ENCODE measurements around the gene SPATA24. TPM values are rescaled to one million over a fixed set of nuclear protein-coding genes. Genes with fewer than 3 reads are reported as not detected.
"Not testable (repeated sequence)": the region's sequence is repeated elsewhere in the genome, so short reads cannot be mapped to it uniquely, and the experiment has no call there.

The SPATA24 gene
- total RNA-seq, 1 donor, result 3.6 TPM

DNA sequence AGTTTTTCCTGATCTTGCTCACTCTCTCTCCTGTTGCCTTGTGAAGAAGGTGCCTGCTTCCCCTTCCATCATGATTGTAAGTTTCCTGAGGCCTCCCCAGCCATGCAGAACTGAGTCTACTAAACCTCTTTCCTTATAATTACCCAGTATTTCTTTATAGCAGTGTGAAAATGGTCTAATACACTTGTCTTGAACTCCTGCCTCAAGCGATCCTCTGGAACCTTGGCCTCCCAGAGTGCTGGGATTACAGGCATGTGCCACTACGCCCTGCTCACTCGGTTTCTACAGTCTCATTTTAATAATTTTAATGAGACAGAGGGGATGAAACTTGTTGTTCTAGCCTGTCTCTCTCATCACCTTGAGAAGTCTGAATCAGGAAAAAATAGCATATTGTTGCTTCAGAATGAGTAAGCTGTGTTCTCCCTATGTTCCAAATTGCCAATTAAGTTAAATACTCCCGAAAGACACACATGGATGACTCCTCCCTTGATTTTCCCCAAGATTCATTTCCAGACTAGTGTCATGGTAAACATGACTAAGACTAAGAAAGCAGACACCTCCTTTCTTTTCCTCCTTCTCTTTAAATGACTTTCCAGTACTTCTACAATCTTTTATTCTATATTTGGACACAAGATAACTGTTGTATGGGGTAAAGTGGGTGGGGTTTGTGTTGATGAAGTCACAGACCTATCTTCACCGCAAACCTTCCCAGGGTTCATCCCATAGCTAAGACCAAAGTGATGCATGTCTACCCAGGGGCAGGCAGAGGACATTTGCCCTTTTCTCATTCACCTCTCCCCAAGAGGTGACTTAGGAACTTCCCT is 43.3 kb upstream of the SPATA24 start:
- Histone ChIP-seq H3K4me2 (ENCODE audit: insufficient read depth, low read length) (peak overlapping the region; percentile 9), H3K27ac (ENCODE audit: low read depth, low read length) (no peak overlapping the region), H3K36me3 (ENCODE audit: insufficient read depth, low read length) (no peaks in the 10 kb centered on the region)

DNA sequence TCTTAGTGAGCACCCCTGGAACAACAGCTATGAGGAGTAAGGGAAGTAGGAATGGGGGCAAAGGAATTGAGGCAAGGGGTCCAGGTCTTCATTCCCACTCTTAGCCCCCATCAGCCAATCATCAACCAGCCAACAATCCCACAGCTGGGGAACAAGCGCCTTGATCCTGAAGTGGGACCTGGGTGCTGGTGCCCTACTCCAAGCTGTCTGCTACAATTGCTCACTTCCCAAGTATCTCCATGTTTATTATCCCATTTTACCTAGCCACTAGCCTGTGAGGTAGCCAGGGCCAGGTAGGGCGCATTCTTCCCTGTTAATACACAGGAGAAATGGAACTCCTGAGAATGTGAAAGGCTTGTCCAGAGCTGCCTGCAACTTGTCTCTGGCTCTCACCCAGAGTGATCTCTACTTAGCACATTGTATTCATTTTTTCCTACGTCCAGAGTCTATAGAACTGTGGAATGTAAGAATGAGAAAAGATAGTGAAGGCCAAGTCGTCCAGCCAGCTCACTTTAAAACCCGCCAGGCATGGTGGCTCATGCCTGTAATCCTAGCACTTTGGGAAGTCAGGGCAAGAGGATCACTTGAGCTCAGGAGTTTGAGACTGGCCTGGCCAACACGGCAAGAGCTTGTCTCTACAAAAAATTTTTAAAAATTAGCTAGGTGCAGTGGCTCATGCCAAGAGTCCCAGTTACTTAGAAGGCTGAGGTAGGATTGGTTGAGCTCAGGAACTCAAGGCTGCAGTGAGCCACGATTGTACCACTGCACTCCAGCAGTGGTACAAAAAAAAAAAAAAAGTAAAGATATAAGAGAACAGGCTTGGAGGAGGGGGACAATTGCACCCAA is 41.7 kb upstream of the SPATA24 start:
- Histone ChIP-seq H3K9me3 (ENCODE audit: low read depth, low read length) (no peaks in the 10 kb centered on the region), H4K20me1 (ENCODE audit: insufficient read depth, low read length) (no peaks in the 10 kb centered on the region), H3K79me2 (ENCODE audit: insufficient read depth, low read length) (no peaks in the 10 kb centered on the region), H3K27me3 (ENCODE audit: insufficient read depth, low read length) (no peaks in the 10 kb centered on the region), H3K4me3 (ENCODE audit: insufficient read depth, low read length) (no peak overlapping the region), H3K36me3 (ENCODE audit: insufficient read depth, low read length) (no peaks in the 10 kb centered on the region), H3K4me2 (ENCODE audit: insufficient read depth, low read length) (no peak overlapping the region), H3K27ac (ENCODE audit: low read depth, low read length) (peak overlapping the region; percentile 31), H3K4me1 (ENCODE audit: insufficient read depth, low read length) (peaks cover 35% of the 10 kb centered on the region), H2AFZ (ENCODE audit: low read length) (no peak overlapping the region)
- DNase-seq (ENCODE audit: insufficient read length, low spot score, missing footprints), result peak; percentile 63
- TF ChIP-seq, protein P1, sequence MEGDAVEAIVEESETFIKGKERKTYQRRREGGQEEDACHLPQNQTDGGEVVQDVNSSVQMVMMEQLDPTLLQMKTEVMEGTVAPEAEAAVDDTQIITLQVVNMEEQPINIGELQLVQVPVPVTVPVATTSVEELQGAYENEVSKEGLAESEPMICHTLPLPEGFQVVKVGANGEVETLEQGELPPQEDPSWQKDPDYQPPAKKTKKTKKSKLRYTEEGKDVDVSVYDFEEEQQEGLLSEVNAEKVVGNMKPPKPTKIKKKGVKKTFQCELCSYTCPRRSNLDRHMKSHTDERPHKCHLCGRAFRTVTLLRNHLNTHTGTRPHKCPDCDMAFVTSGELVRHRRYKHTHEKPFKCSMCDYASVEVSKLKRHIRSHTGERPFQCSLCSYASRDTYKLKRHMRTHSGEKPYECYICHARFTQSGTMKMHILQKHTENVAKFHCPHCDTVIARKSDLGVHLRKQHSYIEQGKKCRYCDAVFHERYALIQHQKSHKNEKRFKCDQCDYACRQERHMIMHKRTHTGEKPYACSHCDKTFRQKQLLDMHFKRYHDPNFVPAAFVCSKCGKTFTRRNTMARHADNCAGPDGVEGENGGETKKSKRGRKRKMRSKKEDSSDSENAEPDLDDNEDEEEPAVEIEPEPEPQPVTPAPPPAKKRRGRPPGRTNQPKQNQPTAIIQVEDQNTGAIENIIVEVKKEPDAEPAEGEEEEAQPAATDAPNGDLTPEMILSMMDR (IDR thresholded peaks at IDR 0.05; ENCODE audit: extremely low read depth, low read depth, low read length), result no peak

More for the DNA sequence above, 43.3 kb upstream of the SPATA24 start:
- no peak overlapping the region for H3K4me3 ChIP-seq (ENCODE audit: insufficient read depth, low read length)
- no peak overlapping the region for H2AFZ ChIP-seq (ENCODE audit: low read length)
- no peaks in the 10 kb centered on the region for H4K20me1 ChIP-seq (ENCODE audit: insufficient read depth, low read length)
- peaks cover 35% of the 10 kb centered on the region for H3K4me1 ChIP-seq (ENCODE audit: insufficient read depth, low read length)
- TF ChIP-seq, protein P1 (IDR thresholded peaks at IDR 0.05; ENCODE audit: extremely low read depth, low read depth, low read length), result no peak
- no peaks in the 10 kb centered on the region for H3K9me3 ChIP-seq (ENCODE audit: low read depth, low read length)
- H3K27me3 ChIP-seq (ENCODE audit: insufficient read depth, low read length), result no peaks in the 10 kb centered on the region
- peak; percentile 71 for DNase-seq (ENCODE audit: insufficient read length, low spot score, missing footprints)
- no peaks in the 10 kb centered on the region for H3K79me2 ChIP-seq (ENCODE audit: insufficient read depth, low read length)

DNA sequence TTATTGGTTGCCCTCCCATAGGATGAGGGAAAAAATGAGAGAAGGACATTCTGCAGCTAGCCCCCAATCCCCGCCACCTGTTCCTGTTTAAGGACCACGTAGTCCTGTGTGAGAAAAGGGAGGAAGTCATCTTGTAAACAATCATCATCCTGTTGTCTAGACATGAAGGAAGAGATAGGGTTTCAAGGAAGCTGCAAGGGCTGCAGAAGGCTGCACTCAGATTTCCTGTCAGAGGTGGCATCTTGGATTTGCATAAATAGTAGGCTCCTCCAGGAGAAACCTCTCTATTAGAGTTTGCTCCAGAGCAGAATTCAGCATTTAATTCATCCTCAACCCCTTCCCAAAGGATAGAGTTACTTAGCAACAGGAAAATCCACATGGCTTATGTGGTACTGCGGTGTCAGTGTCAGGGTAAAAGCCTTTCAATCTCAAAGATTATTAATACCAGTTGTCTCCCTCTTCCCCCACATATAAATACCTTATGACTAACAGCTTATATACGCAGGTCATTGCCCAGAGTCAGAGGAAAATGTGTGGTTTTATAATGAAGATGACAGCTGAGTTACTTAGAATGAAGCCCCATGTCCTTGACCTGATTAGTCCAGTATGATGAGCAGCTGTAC is 40.1 kb upstream of the SPATA24 start:
- H3K27me3 ChIP-seq (ENCODE audit: insufficient read depth, low read length), result no peaks in the 10 kb centered on the region
- peak overlapping the region; percentile 12 for H3K4me2 ChIP-seq (ENCODE audit: insufficient read depth, low read length)
- no peaks in the 10 kb centered on the region for H4K20me1 ChIP-seq (ENCODE audit: insufficient read depth, low read length)
- DNase-seq (ENCODE audit: insufficient read length, low spot score, missing footprints), result peak; percentile 57
- H3K4me1 ChIP-seq (ENCODE audit: insufficient read depth, low read length), result peaks cover 41% of the 10 kb centered on the region
- H3K4me3 ChIP-seq (ENCODE audit: insufficient read depth, low read length), result no peak overlapping the region
- H2AFZ ChIP-seq (ENCODE audit: low read length), result no peak overlapping the region
- H3K36me3 ChIP-seq (ENCODE audit: insufficient read depth, low read length), result no peaks in the 10 kb centered on the region
- no peaks in the 10 kb centered on the region for H3K79me2 ChIP-seq (ENCODE audit: insufficient read depth, low read length)
- TF ChIP-seq, protein P1 (IDR thresholded peaks at IDR 0.05; ENCODE audit: extremely low read depth, low read depth, low read length), result no peak
- no peaks in the 10 kb centered on the region for H3K9me3 ChIP-seq (ENCODE audit: low read depth, low read length)
- H3K27ac ChIP-seq (ENCODE audit: low read depth, low read length), result peak overlapping the region; percentile 24

DNA sequence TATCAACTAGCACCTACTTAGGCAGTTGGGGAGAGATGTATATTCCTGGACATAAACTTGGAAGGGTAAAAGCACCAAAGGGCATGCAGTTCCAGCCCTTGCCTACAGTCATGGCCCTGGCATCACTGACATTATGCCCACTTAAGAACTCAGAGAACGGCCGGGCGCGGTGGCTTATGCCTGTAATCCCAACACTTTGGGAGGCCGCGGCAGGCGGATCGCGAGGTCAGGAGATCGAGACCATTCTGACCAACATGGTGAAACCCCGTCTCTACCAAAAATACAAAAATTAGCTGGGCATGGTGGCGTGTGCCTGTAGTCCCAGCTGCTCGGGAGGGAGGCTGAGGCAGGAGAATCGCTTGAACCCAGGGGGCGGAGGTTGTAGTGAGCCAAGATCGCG is 36.5 kb upstream of the SPATA24 start:
- DNase-seq (ENCODE audit: insufficient read length, low spot score, missing footprints), result peak; percentile 49
- H2AFZ ChIP-seq (ENCODE audit: low read length); H3K4me3 ChIP-seq (ENCODE audit: insufficient read depth, low read length); H3K79me2 ChIP-seq (ENCODE audit: insufficient read depth, low read length); H3K9me3 ChIP-seq (ENCODE audit: low read depth, low read length); H3K36me3 ChIP-seq (ENCODE audit: insufficient read depth, low read length); H3K27me3 ChIP-seq (ENCODE audit: insufficient read depth, low read length); H4K20me1 ChIP-seq (ENCODE audit: insufficient read depth, low read length); H3K27ac ChIP-seq (ENCODE audit: low read depth, low read length); H3K4me2 ChIP-seq (ENCODE audit: insufficient read depth, low read length): not testable (repeated sequence)
- peaks cover 29% of the 10 kb centered on the region for H3K4me1 ChIP-seq (ENCODE audit: insufficient read depth, low read length)
